NCI-H146 (cell line): ENCODE results near the gene DEDD.

Experiments used
- DNase-seq: peaks from one replicate; lab custom pipeline; 2025; lab: John Stamatoyannopoulos, UW

The DEDD gene

GRCh38 chr1:161091796-161092507 lies 40.5 kb downstream of the DEDD start:
- DNase-seq: no peak

DNA sequence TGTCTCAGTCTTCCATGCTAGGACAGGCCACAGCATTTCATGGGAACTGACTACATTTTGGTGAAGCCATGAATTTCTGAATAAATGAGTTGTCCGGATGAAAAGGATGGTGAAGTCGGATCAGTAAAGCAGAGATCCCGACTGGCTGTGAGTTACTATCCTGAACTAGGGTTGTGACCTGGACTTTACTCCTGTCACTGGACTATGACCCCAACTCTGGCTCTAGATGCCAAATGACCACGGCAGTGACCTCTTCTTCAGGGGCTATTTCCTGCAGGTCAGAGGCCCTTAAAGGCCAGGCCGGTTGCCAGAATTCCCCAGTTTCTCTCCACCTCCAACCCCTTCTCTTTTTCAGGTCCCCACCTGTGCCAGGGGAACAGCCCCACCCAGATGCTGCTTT lies 41.4 kb downstream of the DEDD start:
- no peak for DNase-seq

DNA sequence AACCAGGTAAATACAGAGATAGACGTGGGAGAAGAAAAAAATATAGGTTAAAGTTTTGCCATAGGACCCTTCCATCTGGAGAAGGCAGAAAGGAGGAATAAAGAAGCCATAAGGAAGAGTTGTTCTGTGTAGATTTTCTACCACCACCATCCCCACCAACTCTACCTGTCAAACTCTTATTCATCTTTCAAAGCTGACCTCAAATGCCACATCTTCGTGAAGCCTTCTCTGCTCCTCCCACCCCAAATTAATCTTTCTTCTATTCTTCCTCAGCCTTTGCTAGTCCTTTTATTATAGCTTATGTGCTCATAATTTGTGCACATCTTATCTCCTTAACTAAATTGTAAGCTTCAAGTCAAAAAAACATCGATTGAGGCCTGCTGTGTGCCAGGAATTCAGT lies 41.9 kb downstream of the DEDD start:
- DNase-seq: no peak

- no peak for DNase-seq
Measured at GRCh38 chr1:161089938-161090337, 42.5 kb downstream of the DEDD start.

DNA sequence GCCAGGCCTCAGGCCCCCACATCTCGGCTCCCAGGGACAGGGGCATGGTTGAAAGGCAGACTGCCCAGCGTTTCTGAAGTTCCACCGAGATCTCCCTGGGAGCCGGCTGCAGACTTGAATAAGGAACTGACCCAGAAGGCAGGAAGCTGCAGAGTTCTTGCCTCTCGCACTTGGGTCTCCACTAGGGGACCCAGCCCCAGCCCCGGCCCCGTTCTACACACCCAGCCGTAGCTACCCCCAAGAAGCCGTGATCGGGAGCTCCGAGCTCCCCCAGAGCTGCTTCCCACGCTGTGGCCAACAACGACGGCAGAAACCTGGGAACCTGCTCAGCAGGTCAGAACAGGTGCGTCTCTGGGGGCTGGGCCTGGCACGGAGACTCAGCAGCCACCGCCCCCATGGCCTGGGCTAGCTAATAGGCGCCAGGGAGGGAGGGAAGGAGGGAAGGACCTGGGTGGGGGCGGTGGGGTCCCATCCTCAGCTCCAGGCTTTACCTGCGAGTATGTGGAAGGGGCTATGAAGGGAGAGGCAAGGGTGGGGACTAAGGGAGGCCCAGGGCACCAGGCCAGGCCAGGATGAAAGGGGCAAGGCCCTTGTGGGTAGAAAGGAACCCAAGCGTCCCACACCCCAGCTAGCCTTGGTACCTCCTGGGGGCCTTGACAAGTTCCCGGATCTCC lies 43.1 kb downstream of the DEDD start, which contains the start of gene NECTIN4:
TSS of gene NECTIN4 (minus strand) at position 308 of the 674 bp plus-strand sequence. CDS start at position 46, 262 bp downstream.
- no peak for DNase-seq

DNA sequence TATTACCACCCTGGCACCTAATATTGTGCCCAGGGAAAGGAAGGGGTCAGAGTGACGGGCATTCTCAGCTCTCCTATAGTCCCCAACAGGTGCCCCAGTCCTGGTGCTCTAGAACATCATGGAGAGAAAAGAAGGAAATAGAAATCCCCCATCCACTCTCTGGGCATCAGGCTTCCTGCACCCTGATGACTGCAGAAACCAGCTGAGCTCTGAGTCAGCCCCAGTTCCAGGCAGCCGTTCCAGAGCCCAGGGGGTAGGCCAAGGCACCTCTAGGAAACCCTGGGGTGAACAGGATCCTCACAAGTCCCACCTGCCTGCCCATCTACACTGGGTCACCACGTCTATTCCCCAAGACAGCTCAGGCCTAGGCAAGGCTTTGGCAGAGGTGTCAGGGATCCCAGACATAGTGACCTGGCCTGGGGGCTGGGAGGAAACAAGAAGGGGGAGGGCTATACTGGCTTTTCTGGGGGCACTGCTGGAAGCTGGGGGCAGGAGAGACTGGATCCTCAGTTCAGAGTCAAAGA lies 43.8 kb downstream of the DEDD start:
- DNase-seq: no peak

DNA sequence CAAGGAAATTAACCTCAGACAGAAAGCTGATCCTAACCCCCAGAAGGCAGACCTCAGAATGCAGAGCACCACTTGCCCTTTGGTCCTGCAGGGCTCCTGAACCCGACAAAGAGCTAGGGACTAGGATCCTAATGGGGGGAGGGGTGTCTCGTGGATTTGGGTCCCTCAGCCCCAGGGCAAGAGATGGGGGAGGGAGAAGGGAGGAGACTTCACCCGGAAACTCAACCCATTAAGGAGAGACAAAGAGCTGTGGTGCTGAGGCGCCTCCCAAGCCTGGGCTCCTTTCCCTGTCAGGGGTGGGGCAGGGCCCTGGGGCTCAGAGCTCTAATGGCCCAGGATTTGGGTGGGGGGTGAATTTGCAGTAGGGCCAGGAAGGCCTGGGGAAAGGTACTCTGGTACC lies 46.0 kb downstream of the DEDD start:
- no peak for DNase-seq

- no peak for DNase-seq
Measured at GRCh38 chr1:161085165-161085564, 47.3 kb downstream of the DEDD start.

- no peak for DNase-seq
Measured at GRCh38 chr1:161084597-161084988, 47.9 kb downstream of the DEDD start.

- no peak for DNase-seq
Measured at GRCh38 chr1:161083748-161084596, 48.5 kb downstream of the DEDD start.

DNA sequence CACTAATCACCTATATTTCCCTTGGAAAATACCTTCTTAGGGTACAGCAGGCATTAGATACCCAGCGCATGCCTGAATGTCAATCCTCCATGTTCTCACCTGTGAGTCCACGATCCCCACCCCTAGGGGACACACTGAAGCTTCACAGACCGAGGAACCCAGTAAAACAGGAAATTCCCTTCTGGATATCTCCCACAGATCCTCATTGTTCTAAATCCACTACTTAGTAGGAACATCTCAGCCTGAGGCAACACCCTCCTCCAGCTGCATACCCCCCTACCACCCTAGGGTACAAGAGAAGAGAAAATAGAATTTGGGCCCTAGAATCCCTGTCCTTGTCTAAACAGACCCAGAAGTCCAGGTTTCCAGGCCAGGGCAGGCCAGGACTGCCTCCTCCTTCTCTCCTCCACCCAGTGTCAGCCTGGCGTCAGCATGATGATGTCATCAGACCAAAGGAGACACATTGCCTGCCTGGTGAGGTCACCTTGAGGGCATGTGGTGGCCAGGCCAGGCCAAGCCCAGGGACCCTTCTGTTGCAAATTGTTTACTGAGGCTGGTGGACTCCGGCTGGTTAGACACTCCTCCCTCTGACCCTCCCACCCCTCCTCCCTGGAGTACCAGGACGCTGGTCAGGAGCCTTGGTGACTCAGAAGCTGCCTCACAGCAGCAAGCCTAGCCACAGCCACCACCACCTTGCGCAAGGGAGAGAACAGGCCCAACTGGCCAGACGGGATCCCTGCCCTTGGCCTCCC lies 49.3 kb downstream of the DEDD start:
- DNase-seq: no peak

DNA sequence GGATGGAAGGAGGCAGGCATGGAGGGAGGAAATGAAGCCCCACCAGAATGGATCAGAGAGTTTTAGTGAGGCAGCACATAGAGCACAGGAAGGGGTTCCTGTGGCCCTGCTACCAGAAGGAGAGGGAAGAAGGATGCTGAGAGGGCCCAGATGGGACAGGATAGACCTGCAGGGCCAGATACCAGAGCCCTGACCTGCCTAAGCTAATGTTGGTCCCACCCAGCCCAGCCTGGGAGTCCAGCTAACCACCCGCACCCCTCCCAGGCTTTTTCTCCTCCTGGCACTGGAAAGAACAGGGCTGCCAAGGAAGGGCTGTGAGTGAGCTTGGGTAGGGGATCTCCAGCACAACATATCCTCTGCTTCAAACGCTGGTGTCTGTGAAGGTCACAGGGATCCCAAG lies 50.0 kb downstream of the DEDD start:
- DNase-seq: no peak

- DNase-seq: no peak
Measured at GRCh38 chr1:161081519-161081918, 50.9 kb downstream of the DEDD start.

- DNase-seq: no peak
Measured at GRCh38 chr1:161080441-161081405, 51.7 kb downstream of the DEDD start.

GRCh38 chr1:161079436-161080110 lies 52.9 kb downstream of the DEDD start:
- no peak for DNase-seq

DNA sequence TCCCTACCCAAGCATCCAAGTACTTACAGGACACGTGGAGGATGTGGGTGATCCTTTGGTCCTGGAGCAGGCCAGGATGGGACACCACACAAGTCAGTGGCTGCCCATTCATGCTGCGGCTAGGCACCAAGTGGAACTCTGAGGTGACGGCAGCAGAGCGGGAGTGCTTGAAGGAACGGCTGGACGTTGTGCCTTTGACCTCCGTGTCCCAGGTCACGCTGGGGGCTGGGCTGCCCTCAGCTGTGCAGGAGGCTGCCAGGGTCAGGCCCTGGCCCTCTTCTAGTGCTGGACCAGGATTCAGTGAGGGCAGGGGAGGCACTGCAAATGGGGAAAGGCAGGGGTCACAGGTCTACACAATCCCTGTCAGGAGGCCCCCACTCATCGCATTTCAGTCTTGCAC lies 55.0 kb downstream of the DEDD start:
- no peak for DNase-seq

GRCh38 chr1:161076410-161076809 lies 56.1 kb downstream of the DEDD start:
- DNase-seq: no peak

GRCh38 chr1:161074676-161075368 lies 57.6 kb downstream of the DEDD start:
- peak; percentile 28 for DNase-seq

DNA sequence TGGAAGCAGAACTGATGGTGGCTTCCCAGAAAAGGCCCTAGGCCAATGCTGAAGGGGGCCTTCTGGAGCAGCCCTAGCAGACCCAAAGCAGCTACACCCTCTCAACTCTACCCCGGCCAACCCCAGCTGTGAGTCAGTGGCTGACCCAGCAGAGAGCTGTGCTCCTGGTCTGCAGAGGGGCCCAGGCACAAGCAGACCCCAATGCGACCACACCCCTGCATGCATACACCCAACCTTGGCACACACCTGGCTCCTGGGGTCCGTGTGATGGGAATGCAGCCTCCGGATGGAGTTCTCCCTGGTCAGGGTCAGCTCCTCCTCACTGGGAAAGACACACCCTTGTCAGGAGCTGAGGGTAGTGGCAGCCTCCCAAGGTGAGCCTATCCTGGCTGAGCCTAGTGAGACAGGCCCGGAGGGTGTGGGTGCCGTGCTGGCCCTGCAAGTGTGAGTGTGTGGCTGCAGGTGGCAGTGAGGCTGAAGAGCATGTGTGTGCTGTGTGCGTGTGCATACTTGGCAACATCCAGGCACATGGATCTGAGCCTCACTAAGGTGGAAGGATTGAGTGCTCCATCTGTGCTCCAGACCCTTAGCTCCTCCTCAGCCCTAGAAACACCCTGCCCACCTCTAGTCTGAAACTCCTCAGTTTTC lies 58.9 kb downstream of the DEDD start:
- DNase-seq: no peak
